ENCODE results near the gene ITGA3. TPM values are rescaled to one million over a fixed set of nuclear protein-coding genes. Genes with fewer than 3 reads are reported as not detected.
A peak's percentile ranks its signal among the peaks of the same experiment; 100 is the strongest.

ITGA3 gene
- polyA plus RNA-seq, 6 donors from 2014 or later: 0.29 to 1.4 (median 0.62) TPM; not detected in 1

DNA sequence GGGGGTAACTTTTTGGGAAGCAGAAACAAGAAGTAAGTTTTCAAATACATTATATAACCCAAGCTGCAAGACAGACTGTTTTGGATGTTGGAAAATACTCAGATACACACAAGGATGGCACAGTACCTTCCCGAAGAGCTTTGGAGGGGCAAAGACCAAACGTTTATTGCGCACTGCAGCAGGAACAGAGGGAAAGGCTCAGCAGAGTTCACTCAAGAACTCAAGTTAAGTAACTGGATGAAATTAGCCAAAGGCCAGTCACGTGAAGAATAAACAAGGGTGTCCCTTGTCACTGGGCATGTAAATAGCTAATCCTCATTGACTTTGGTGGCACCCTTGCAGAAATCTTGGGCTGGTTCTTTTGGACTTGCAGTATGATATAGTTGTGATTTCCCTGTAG, 42.0 kb downstream of the ITGA3 start:
- Mint-ChIP-seq H3K27ac (no peak overlapping the region), H3K27me3 (no peaks in the 10 kb centered on the region), H3K9me3 (no peaks in the 10 kb centered on the region), H3K4me3 (peak overlapping the region in 2 of 8 donors; percentile 74 to 97), H3K36me3 (peaks cover 0 to 10% of the 10 kb centered on the region in 2 donors), H3K4me1 (peaks cover 34 to 45% (median 39%) of the 10 kb centered on the region in 3 donors)
- ATAC-seq (ENCODE audit: low read depth in 2 of 2) (no peak), DNase-seq (no peak)

GRCh38 chr17:50098583-50098982, 42.7 kb downstream of the ITGA3 start:
- peak overlapping the region in 1 of 6 donors; percentile 32 for H3K27ac Mint-ChIP-seq
- ATAC-seq (ENCODE audit: low read depth in 2 of 2) (no peak), DNase-seq (no peak)
- H3K27me3 Mint-ChIP-seq: no peaks in the 10 kb centered on the region
- peaks cover 34 to 45% (median 34%) of the 10 kb centered on the region in 3 donors for H3K4me1 Mint-ChIP-seq
- no peaks in the 10 kb centered on the region for H3K9me3 Mint-ChIP-seq
- H3K36me3 Mint-ChIP-seq: peaks cover 0 to 10% of the 10 kb centered on the region in 2 donors
- no peak overlapping the region for H3K4me3 Mint-ChIP-seq

- no peaks in the 10 kb centered on the region for H3K9me3 Mint-ChIP-seq
- DNase-seq (no peak), ATAC-seq (ENCODE audit: low read depth in 2 of 2) (no peak)
- peak overlapping the region in 1 of 6 donors; percentile 32 for H3K27ac Mint-ChIP-seq
- no peak overlapping the region for H3K4me3 Mint-ChIP-seq
- H3K4me1 Mint-ChIP-seq: peaks cover 34 to 43% (median 34%) of the 10 kb centered on the region in 3 donors
- peaks cover 0 to 10% of the 10 kb centered on the region in 2 donors for H3K36me3 Mint-ChIP-seq
- no peaks in the 10 kb centered on the region for H3K27me3 Mint-ChIP-seq
Measured at GRCh38 chr17:50099003-50099402, 43.1 kb downstream of the ITGA3 start.

DNA sequence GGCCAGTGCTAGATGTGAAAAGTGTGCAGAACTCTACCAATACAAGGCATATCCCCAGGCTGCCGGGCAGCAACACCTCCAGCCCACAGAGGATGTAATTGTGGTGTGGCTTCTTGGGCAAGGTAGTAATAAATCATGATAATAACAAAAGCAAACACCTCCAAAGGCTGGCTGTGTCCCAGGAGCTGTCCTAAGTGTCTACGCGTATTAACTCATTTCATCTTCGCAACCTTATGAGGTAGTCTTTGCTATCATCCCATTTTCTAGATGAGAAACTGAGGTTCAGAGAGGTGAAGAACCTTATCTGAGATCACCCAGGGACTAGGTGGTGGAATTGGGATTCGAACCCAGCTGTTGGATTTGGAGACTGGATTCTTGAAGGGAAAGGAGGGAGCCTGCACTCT, 44.6 kb downstream of the ITGA3 start:
- DNase-seq (no peak), ATAC-seq (ENCODE audit: low read depth in 2 of 2) (no peak)
- H3K27me3 Mint-ChIP-seq: no peaks in the 10 kb centered on the region
- peak overlapping the region in 1 of 6 donors; percentile 57 for H3K27ac Mint-ChIP-seq
- H3K36me3 Mint-ChIP-seq: peaks cover 0 to 18% of the 10 kb centered on the region in 2 donors
- peak overlapping the region in 1 of 8 donors; percentile 41 for H3K4me3 Mint-ChIP-seq
- peaks cover 23 to 32% (median 31%) of the 10 kb centered on the region in 3 donors for H3K4me1 Mint-ChIP-seq
- no peaks in the 10 kb centered on the region for H3K9me3 Mint-ChIP-seq

DNA sequence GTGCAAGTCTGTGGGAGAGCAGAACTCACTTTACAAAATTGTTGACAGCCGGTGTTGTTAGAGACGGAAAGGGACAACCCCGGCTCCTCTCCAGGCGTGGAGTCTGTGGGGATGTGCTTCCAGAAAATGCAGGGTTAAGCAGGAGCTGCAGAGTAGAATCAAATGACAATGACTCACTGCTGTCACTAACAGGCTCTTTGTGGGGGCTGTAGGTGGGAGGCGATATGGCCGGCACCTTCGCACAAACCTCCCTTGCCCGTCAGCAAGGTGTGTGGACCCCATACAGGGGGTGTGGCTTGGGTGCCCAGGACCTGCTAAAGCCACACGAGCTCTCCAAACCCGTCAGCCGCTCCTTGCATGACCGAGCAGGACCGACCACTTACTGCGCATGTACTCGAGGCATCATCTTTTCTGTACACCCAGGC, 45.0 kb downstream of the ITGA3 start:
- H3K27me3 Mint-ChIP-seq: no peaks in the 10 kb centered on the region
- peak overlapping the region in 1 of 8 donors; percentile 41 for H3K4me3 Mint-ChIP-seq
- H3K36me3 Mint-ChIP-seq: peaks cover 0 to 20% of the 10 kb centered on the region in 2 donors
- no peaks in the 10 kb centered on the region for H3K9me3 Mint-ChIP-seq
- peak overlapping the region in 1 of 6 donors; percentile 57 for H3K27ac Mint-ChIP-seq
- DNase-seq: no peak
- no peak for ATAC-seq (ENCODE audit: low read depth in 2 of 2)
- H3K4me1 Mint-ChIP-seq: peaks cover 18 to 28% (median 26%) of the 10 kb centered on the region in 3 donors

GRCh38 chr17:50101346-50102163, 45.6 kb downstream of the ITGA3 start:
- DNase-seq (no peak), ATAC-seq (ENCODE audit: low read depth in 2 of 2) (no peak)
- no peaks in the 10 kb centered on the region for H3K27me3 Mint-ChIP-seq
- H3K9me3 Mint-ChIP-seq: no peaks in the 10 kb centered on the region
- peaks cover 0 to 20% of the 10 kb centered on the region in 2 donors for H3K36me3 Mint-ChIP-seq
- H3K27ac Mint-ChIP-seq: no peak overlapping the region
- H3K4me1 Mint-ChIP-seq: peaks cover 16 to 21% (median 20%) of the 10 kb centered on the region in 3 donors
- H3K4me3 Mint-ChIP-seq: peak overlapping the region in 1 of 8 donors; percentile 41

GRCh38 chr17:50102164-50102991, 46.5 kb downstream of the ITGA3 start:
- H3K4me1 Mint-ChIP-seq: peaks cover 12 to 13% (median 12%) of the 10 kb centered on the region in 3 donors
- DNase-seq (no peak), ATAC-seq (ENCODE audit: low read depth in 2 of 2) (no peak)
- H3K36me3 Mint-ChIP-seq: peaks cover 0 to 28% of the 10 kb centered on the region in 2 donors
- H3K27ac Mint-ChIP-seq: no peak overlapping the region
- no peak overlapping the region for H3K4me3 Mint-ChIP-seq
- no peaks in the 10 kb centered on the region for H3K27me3 Mint-ChIP-seq
- H3K9me3 Mint-ChIP-seq: no peaks in the 10 kb centered on the region

GRCh38 chr17:50103252-50103651, 47.3 kb downstream of the ITGA3 start:
- ATAC-seq (ENCODE audit: low read depth in 2 of 2) (no peak), DNase-seq (no peak)
- Mint-ChIP-seq H3K4me1 (peaks cover 11 to 12% (median 12%) of the 10 kb centered on the region in 3 donors), H3K27ac (no peak overlapping the region), H3K36me3 (peaks cover 0 to 25% of the 10 kb centered on the region in 2 donors), H3K27me3 (no peaks in the 10 kb centered on the region), H3K4me3 (no peak overlapping the region), H3K9me3 (no peaks in the 10 kb centered on the region)

GRCh38 chr17:50103941-50104340, 48.0 kb downstream of the ITGA3 start:
- H3K36me3 Mint-ChIP-seq: peaks cover 0 to 25% of the 10 kb centered on the region in 2 donors
- no peak overlapping the region for H3K27ac Mint-ChIP-seq
- no peaks in the 10 kb centered on the region for H3K9me3 Mint-ChIP-seq
- DNase-seq: no peak
- H3K4me3 Mint-ChIP-seq: no peak overlapping the region
- no peak for ATAC-seq (ENCODE audit: low read depth in 2 of 2)
- H3K27me3 Mint-ChIP-seq: no peaks in the 10 kb centered on the region
- H3K4me1 Mint-ChIP-seq: peaks cover 6 to 7% (median 7%) of the 10 kb centered on the region in 3 donors

DNA sequence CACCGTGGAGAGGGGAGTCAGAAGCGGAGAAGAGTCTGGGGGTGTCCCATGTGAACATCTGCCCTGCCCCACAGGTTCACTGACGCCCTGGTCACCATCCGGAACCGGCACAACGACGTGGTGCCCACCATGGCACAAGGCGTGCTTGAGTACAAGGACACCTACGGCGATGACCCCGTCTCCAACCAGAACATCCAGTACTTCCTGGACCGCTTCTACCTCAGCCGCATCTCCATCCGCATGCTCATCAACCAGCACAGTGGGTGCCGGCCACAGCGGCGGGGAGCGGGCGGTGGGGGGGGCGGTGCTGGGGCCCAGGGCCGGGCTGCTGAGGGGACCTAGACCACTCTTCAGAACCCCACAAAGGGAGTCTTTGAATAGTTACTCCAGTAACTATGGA, 49.9 kb downstream of the ITGA3 start:
- no peak for DNase-seq
- H3K27ac Mint-ChIP-seq: no peak overlapping the region
- H3K4me3 Mint-ChIP-seq: peak overlapping the region in 1 of 8 donors; percentile 29
- no peak for ATAC-seq (ENCODE audit: low read depth in 2 of 2)
- H3K4me1 Mint-ChIP-seq: peaks cover 0 to 4% (median 0%) of the 10 kb centered on the region in 3 donors
- no peaks in the 10 kb centered on the region for H3K9me3 Mint-ChIP-seq
- H3K27me3 Mint-ChIP-seq: no peaks in the 10 kb centered on the region
- peaks cover 0 to 27% of the 10 kb centered on the region in 2 donors for H3K36me3 Mint-ChIP-seq

- Mint-ChIP-seq H3K27ac (peak overlapping the region in 1 of 6 donors; percentile 22), H3K9me3 (no peaks in the 10 kb centered on the region), H3K36me3 (peaks cover 0 to 27% of the 10 kb centered on the region in 2 donors), H3K27me3 (no peaks in the 10 kb centered on the region), H3K4me3 (no peak overlapping the region), H3K4me1 (peaks cover 0 to 4% (median 0%) of the 10 kb centered on the region in 3 donors)
- no peak for ATAC-seq (ENCODE audit: low read depth in 2 of 2)
- no peak for DNase-seq
Measured at GRCh38 chr17:50106393-50107131, 50.7 kb downstream of the ITGA3 start.

DNA sequence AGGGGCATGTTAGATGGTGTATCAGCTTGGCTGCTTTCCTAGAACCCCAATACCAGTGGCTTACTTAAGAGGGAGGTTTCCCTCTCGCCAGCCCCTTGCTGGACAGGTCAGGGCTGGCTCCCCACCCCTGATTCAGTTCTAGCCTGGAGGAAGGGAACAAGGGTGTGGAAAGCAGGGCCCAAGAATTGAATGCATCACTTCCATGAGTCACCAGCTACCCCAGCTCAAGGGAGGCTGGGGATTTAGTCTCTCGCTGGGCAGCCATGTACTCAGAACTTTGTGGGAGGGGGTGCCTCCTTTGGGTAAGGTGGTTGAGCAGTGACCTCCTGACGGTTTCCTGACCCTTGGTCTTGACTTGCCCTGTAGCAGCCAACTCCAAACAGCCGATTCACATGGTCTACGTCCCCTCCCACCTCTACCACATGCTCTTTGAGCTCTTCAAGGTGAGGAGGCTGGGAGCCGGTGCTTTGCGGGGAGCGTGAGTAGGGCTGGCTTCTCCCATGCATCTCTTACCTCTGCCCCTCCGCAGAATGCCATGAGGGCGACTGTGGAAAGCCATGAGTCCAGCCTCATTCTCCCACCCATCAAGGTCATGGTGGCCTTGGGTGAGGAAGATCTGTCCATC, 52.0 kb downstream of the ITGA3 start:
- DNase-seq (no peak), ATAC-seq (ENCODE audit: low read depth in 2 of 2) (no peak)
- H3K36me3 Mint-ChIP-seq: peaks cover 0 to 27% of the 10 kb centered on the region in 2 donors
- H3K27ac Mint-ChIP-seq: no peak overlapping the region
- no peak overlapping the region for H3K4me3 Mint-ChIP-seq
- H3K9me3 Mint-ChIP-seq: no peaks in the 10 kb centered on the region
- peaks cover 0 to 1% (median 0%) of the 10 kb centered on the region in 3 donors for H3K27me3 Mint-ChIP-seq
- peaks cover 0 to 4% (median 0%) of the 10 kb centered on the region in 3 donors for H3K4me1 Mint-ChIP-seq

Data from naive B cell (primary cell).